GM10266 (cell line): Measurements from ENCODE around the gene UNC80.

Experiments
- DNase-seq: peaks from one replicate; pipeline ENCODE4 v3.0.0; 2012; ENCODE audit errors: extremely low spot score
- CTCF ChIP-seq: IDR thresholded peaks from 2 replicates; pipeline ENCODE4 v1.5.1; 2012; ENCODE audit warnings: mild to moderate bottlenecking, low read depth; ENCODE audit not compliant: control insufficient read depth, insufficient read depth; ENCODE audit errors: missing control alignments

UNC80 gene

GRCh38 chr2:209771474-209772289 is at the start of gene UNC80:
Gene UNC80, plus strand, starts transcription at chr2:209771832. Its CDS starts 241 bp downstream, at chr2:209772073.
- no peak for TF ChIP-seq CTCF
- DNase-seq, result peak; percentile 61

- TF ChIP-seq CTCF, result no peak
- DNase-seq, result no peak
These were observed 45.3 kb upstream of the UNC80 start for GRCh38 chr2:209726311-209726710.

GRCh38 chr2:209727077-209727476 is 44.6 kb upstream of the UNC80 start:
- DNase-seq, result no peak
- no peak for TF ChIP-seq CTCF

- no peak for DNase-seq
- no peak for TF ChIP-seq CTCF
These were observed 36.8 kb upstream of the UNC80 start for GRCh38 chr2:209734805-209735204.

- no peak for TF ChIP-seq CTCF
- DNase-seq, result no peak
These were observed 29.7 kb upstream of the UNC80 start for GRCh38 chr2:209741953-209742352.

- TF ChIP-seq CTCF, result no peak
- no peak for DNase-seq
These were observed 18.6 kb upstream of the UNC80 start for GRCh38 chr2:209753020-209753419.

- TF ChIP-seq CTCF, result no peak
- no peak for DNase-seq
These were observed 14.5 kb upstream of the UNC80 start for GRCh38 chr2:209757163-209757562.
